ENCODE data around the gene PPIAL4G.
"Not testable (repeated sequence)": the region's sequence is repeated elsewhere in the genome, so short reads cannot be mapped to it uniquely, and the experiment has no call there.

Gene PPIAL4G

GRCh38 chr1:148483029-148483428 lies at the start of gene PPIAL4G:
Gene PPIAL4G, minus strand, starts transcription at chr1:148483302. Its CDS starts 50 bp downstream, at chr1:148483252.
- DNase-seq (ENCODE audit: low read depth): not testable (repeated sequence)

GRCh38 chr1:148532158-148532557 lies 49.1 kb upstream of the PPIAL4G start:
- not testable (repeated sequence) for DNase-seq (ENCODE audit: low read depth)

- DNase-seq (ENCODE audit: low read depth): peak; percentile 11
Observed at GRCh38 chr1:148529101-148529567, 46.0 kb upstream of the PPIAL4G start.

GRCh38 chr1:148528591-148528990 lies 45.5 kb upstream of the PPIAL4G start:
- not testable (repeated sequence) for DNase-seq (ENCODE audit: low read depth)

- not testable (repeated sequence) for DNase-seq (ENCODE audit: low read depth)
Observed at GRCh38 chr1:148526587-148526986, 43.5 kb upstream of the PPIAL4G start.

- not testable (repeated sequence) for DNase-seq (ENCODE audit: low read depth)
Observed at GRCh38 chr1:148523205-148524144, 40.4 kb upstream of the PPIAL4G start.

- peak; percentile 96 for DNase-seq (ENCODE audit: low read depth)
Observed at GRCh38 chr1:148522561-148523204, 39.6 kb upstream of the PPIAL4G start.

GRCh38 chr1:148522072-148522471 lies 39.0 kb upstream of the PPIAL4G start:
- DNase-seq (ENCODE audit: low read depth): peak; percentile 65

- not testable (repeated sequence) for DNase-seq (ENCODE audit: low read depth)
Observed at GRCh38 chr1:148514310-148514709, 31.2 kb upstream of the PPIAL4G start.

GRCh38 chr1:148512571-148513184 lies 29.6 kb upstream of the PPIAL4G start:
- DNase-seq (ENCODE audit: low read depth): peak; percentile 18

GRCh38 chr1:148493933-148494332 lies 10.8 kb upstream of the PPIAL4G start:
- DNase-seq (ENCODE audit: low read depth): not testable (repeated sequence)

- DNase-seq (ENCODE audit: low read depth): not testable (repeated sequence)
Observed at GRCh38 chr1:148481134-148481533, 2.0 kb downstream of the PPIAL4G start.

- not testable (repeated sequence) for DNase-seq (ENCODE audit: low read depth)
Observed at GRCh38 chr1:148459694-148460093, 23.4 kb downstream of the PPIAL4G start.

GRCh38 chr1:148458901-148459581 lies 24.1 kb downstream of the PPIAL4G start:
- DNase-seq (ENCODE audit: low read depth): not testable (repeated sequence)

GRCh38 chr1:148458398-148458797 lies 24.7 kb downstream of the PPIAL4G start:
- not testable (repeated sequence) for DNase-seq (ENCODE audit: low read depth)

GRCh38 chr1:148452845-148453244 lies 30.3 kb downstream of the PPIAL4G start:
- DNase-seq (ENCODE audit: low read depth): not testable (repeated sequence)

- not testable (repeated sequence) for DNase-seq (ENCODE audit: low read depth)
Observed at GRCh38 chr1:148439654-148440325, 43.3 kb downstream of the PPIAL4G start.

- DNase-seq (ENCODE audit: low read depth): no peak
Observed at GRCh38 chr1:148435406-148435805, 47.7 kb downstream of the PPIAL4G start.

GRCh38 chr1:148434832-148435231 lies 48.3 kb downstream of the PPIAL4G start:
- DNase-seq (ENCODE audit: low read depth): no peak

- not testable (repeated sequence) for DNase-seq (ENCODE audit: low read depth)
Observed at GRCh38 chr1:148432916-148433317, 50.2 kb downstream of the PPIAL4G start.
